ENCODE results near the gene LMBRD1. TPM values are rescaled to one million over a fixed set of nuclear protein-coding genes. Genes with fewer than 3 reads are reported as not detected.
"Not testable (repeated sequence)": the region's sequence is repeated elsewhere in the genome, so short reads cannot be mapped to it uniquely, and the experiment has no call there.

LMBRD1 gene
- total RNA-seq, 1 donor from 2014 or later: 24.9 TPM

DNA sequence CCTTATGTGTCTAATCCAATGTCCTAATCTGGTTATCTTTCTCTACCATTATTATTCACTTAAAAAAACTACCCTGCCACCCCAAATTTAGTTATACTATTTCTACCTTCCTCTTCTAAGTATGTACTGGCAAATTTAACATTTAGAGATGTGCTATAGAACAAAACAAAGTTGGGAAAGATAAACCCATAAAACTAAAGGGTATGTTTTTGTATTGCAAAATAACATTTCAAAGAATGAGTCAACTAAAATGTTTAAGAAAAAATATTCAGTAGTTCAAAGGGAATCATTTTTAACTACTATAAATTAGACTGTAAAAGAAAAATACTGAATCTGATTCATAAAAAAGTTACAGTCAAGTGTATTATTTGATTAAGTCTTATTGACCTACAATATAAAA lies 103.0 kb downstream of the LMBRD1 start:
- no peak for DNase-seq (ENCODE audit: low read depth)
- H3K4me3 ChIP-seq (ENCODE audit: low read depth, low read length): no peak overlapping the region
- TF ChIP-seq, protein P1, sequence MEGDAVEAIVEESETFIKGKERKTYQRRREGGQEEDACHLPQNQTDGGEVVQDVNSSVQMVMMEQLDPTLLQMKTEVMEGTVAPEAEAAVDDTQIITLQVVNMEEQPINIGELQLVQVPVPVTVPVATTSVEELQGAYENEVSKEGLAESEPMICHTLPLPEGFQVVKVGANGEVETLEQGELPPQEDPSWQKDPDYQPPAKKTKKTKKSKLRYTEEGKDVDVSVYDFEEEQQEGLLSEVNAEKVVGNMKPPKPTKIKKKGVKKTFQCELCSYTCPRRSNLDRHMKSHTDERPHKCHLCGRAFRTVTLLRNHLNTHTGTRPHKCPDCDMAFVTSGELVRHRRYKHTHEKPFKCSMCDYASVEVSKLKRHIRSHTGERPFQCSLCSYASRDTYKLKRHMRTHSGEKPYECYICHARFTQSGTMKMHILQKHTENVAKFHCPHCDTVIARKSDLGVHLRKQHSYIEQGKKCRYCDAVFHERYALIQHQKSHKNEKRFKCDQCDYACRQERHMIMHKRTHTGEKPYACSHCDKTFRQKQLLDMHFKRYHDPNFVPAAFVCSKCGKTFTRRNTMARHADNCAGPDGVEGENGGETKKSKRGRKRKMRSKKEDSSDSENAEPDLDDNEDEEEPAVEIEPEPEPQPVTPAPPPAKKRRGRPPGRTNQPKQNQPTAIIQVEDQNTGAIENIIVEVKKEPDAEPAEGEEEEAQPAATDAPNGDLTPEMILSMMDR (conservative IDR thresholded peaks at IDR 0.05; ENCODE audit: low read depth, low read length): no peak

DNA sequence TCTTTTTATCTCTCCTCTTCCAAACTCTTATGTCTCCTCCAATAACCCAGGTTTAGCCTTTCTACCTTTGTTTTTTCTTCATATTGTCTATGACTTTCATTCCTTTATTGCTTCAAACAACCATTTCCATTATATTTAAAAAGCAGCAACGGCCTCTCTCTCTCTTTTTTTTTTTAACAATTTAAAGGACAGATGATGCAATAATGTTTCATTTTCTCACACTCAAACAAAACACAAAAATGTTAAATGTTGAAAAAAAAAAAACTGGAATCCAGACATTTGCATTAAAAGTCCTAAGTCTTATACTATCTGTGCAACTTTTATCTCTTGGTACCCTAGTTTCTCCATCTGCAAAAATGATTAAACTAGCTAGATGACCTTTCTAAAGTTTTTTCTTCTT lies 105.8 kb downstream of the LMBRD1 start:
- no peak for DNase-seq (ENCODE audit: low read depth)
- no peak overlapping the region for H3K4me3 ChIP-seq (ENCODE audit: low read depth, low read length)
- TF ChIP-seq, protein P1 (conservative IDR thresholded peaks at IDR 0.05; ENCODE audit: low read depth, low read length): no peak

DNA sequence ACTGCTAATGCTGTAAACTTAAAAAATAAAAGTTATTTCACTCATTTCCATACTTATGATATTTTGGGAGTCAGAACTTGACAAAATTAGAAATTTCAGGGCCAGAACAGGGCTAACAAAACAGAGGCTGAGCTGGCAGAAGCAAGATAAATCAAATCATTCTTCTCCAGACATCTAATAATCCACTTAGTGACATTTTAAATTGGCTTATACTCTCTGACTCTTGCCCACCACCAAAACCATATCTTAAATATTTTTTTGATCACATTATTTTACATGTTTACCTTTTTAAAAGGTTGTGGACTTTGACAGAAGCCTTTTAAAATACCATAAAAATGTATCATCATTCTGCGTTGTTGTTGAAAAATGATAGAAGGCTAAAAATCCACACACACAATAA lies 116.5 kb downstream of the LMBRD1 start:
- TF ChIP-seq, protein P1 (conservative IDR thresholded peaks at IDR 0.05; ENCODE audit: low read depth, low read length): no peak
- no peak overlapping the region for H3K4me3 ChIP-seq (ENCODE audit: low read depth, low read length)
- DNase-seq (ENCODE audit: low read depth): no peak

DNA sequence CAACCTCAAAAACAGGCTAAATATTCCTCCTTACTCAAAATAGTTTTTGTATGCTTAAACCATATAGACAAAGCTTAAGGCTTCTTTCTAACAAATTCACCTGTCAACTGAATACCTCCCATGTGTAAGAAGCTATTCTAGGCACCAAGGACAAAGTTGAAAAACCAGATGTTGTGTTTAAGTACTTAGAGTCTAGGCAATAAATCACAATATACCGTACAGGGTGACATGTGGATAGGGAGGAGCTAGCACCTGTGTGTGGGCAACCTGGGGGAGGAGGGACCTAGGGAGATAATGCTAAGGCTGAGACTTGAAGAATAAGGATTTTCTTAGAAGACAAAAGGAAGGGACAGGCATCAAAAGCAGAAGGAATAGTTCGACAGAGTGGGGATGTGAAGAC lies 123.5 kb downstream of the LMBRD1 start:
- TF ChIP-seq, protein P1 (conservative IDR thresholded peaks at IDR 0.05; ENCODE audit: low read depth, low read length): no peak
- no peak for DNase-seq (ENCODE audit: low read depth)
- no peak overlapping the region for H3K4me3 ChIP-seq (ENCODE audit: low read depth, low read length)

DNA sequence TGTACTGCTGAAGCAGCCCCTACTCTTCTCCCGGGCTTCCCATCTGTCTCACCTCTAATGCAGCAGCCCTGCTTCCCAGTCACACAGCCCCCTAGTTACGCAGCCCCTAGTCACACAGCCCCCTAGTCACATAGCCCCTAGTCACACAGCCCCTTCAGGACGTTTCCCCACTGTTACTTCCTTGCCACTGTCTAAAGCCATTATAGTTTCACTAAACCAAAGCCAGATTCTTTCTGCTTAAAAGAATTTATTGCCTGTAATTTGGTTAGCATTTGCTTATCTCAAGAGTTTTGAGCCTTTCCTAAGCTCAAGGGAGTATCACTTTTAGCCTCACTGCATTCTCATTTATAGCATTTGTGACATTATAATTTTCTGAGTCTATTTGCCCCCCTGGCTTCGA lies 127.9 kb downstream of the LMBRD1 start:
- no peak for DNase-seq (ENCODE audit: low read depth)
- no peak overlapping the region for H3K4me3 ChIP-seq (ENCODE audit: low read depth, low read length)
- TF ChIP-seq, protein P1 (conservative IDR thresholded peaks at IDR 0.05; ENCODE audit: low read depth, low read length): no peak

DNA sequence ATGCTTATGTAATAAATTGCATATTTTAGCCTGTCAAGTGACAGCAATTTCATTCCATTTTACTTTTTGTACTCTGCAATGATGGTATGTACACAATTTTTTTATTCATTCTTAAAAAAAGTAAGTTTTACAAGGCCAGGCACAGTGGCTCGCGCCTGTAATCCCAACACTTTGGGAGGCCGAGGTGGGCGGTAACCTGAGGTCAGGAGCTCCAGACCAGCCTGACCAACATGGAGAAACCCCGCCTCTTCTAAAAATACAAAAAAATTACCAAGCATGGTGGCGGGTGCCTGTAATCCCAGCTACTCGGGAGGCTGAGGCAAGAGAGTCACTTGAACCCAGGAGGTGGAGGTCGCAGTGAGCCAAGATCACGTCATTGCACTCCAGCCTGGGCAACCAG lies 130.0 kb downstream of the LMBRD1 start:
- not testable (repeated sequence) for DNase-seq (ENCODE audit: low read depth); H3K4me3 ChIP-seq (ENCODE audit: low read depth, low read length)

DNA sequence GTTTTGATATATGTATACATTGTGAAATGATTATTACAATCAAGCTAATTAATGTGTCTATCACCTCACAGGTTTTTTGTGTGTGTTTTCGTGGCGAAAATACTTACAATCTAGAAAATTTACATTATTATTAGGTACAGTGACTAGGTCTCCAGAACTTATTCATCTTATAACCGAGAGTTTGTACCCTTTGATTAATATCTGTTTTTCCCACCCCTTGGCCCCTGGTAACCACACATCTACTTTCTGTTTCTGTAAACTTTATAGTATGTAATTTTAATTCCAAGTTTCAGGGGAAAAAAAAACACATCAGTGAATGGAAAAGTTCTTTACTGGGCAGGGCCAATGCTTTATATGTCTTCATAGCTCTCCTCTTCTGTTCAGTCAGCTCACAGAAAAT lies 131.4 kb downstream of the LMBRD1 start:
- no peak for DNase-seq (ENCODE audit: low read depth)
- H3K4me3 ChIP-seq (ENCODE audit: low read depth, low read length): no peak overlapping the region
- TF ChIP-seq, protein P1 (conservative IDR thresholded peaks at IDR 0.05; ENCODE audit: low read depth, low read length): no peak

DNA sequence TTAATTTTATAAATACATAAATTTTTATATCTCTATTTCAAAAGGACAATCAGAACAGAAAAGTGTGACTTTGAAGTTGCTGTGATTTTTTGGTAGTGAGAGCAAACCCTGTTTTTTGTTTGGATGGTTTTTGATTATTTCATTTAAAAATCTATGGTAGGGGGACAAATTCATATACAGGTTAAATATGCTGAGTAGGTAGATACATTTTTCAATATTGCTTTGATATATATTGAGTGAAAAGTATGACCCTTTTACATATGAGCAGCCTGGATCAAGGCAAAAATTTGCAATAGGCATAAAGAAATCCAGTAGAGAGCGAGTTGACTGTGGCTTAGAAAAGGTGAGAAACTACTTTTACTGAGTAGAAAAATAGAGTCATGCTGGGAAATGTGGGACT lies 132.3 kb downstream of the LMBRD1 start:
- no peak for DNase-seq (ENCODE audit: low read depth)
- TF ChIP-seq, protein P1 (conservative IDR thresholded peaks at IDR 0.05; ENCODE audit: low read depth, low read length): no peak
- H3K4me3 ChIP-seq (ENCODE audit: low read depth, low read length): no peak overlapping the region

Data from epithelial cell of proximal tubule (primary cell).